ENCODE results near the gene ZNF524. TPM values are rescaled to one million over a fixed set of nuclear protein-coding genes. Genes with fewer than 3 reads are reported as not detected.

The ZNF524 gene
- total RNA-seq, 1 donor from 2014 or later: 18.4 TPM

GRCh38 chr19:55598034-55598433, 2.1 kb upstream of the ZNF524 start:
- no peak for FAIRE-seq
- DNase-seq (ENCODE audit: low read depth): no peak
- Histone ChIP-seq H3K27me3 (ENCODE audit: control insufficient read depth, insufficient read depth, low read length) (no peaks in the 10 kb centered on the region), H3K36me3 (ENCODE audit: control insufficient read depth, insufficient read depth, low read length) (peaks cover 8% of the 10 kb centered on the region), H3K4me3 (ENCODE audit: low read depth, low read length) (no peak overlapping the region)
- TF ChIP-seq CTCF (IDR thresholded peaks at IDR 0.05; ENCODE audit: insufficient read depth, low read length, severe bottlenecking): no peak

GRCh38 chr19:55598719-55599467, 1.2 kb upstream of the ZNF524 start:
- FAIRE-seq: no peak
- Histone ChIP-seq H3K4me3 (ENCODE audit: low read depth, low read length) (peak overlapping the region; percentile 85), H3K27me3 (ENCODE audit: control insufficient read depth, insufficient read depth, low read length) (no peaks in the 10 kb centered on the region), H3K36me3 (ENCODE audit: control insufficient read depth, insufficient read depth, low read length) (peaks cover 8% of the 10 kb centered on the region)
- DNase-seq (ENCODE audit: low read depth): peak; percentile 88
- TF ChIP-seq CTCF (IDR thresholded peaks at IDR 0.05; ENCODE audit: insufficient read depth, low read length, severe bottlenecking): no peak

- no peak for FAIRE-seq
- H3K27me3 ChIP-seq (ENCODE audit: control insufficient read depth, insufficient read depth, low read length): no peaks in the 10 kb centered on the region
Measured at GRCh38 chr19:55599468-55599841, 633 bp upstream of the ZNF524 start, which contains the start of gene FIZ1. FIZ1 (minus strand) TSS chr19:55599517; CDS start chr19:55597865, 1,652 bp downstream.

GRCh38 chr19:55600662-55601028, 557 bp downstream of the ZNF524 start:
- Histone ChIP-seq H3K36me3 (ENCODE audit: control insufficient read depth, insufficient read depth, low read length) (peaks cover 8% of the 10 kb centered on the region), H3K4me3 (ENCODE audit: low read depth, low read length) (peak overlapping the region; percentile 85), H3K27me3 (ENCODE audit: control insufficient read depth, insufficient read depth, low read length) (no peaks in the 10 kb centered on the region)
- no peak for TF ChIP-seq CTCF (IDR thresholded peaks at IDR 0.05; ENCODE audit: insufficient read depth, low read length, severe bottlenecking)
- no peak for FAIRE-seq
- DNase-seq (ENCODE audit: low read depth): no peak

More at GRCh38 chr19:55599468-55599841, 633 bp upstream of the ZNF524 start, which contains the start of gene FIZ1:
- H3K4me3 ChIP-seq (ENCODE audit: low read depth, low read length): peak within 1 kb of the TSS; percentile 85
- TF ChIP-seq CTCF (IDR thresholded peaks at IDR 0.05; ENCODE audit: insufficient read depth, low read length, severe bottlenecking): no peak
- DNase-seq (ENCODE audit: low read depth): peak; percentile 92
- H3K36me3 ChIP-seq (ENCODE audit: control insufficient read depth, insufficient read depth, low read length): peaks cover 8% of the 10 kb centered on the region

GRCh38 chr19:55601084-55601483, 996 bp downstream of the ZNF524 start:
- peaks cover 8% of the 10 kb centered on the region for H3K36me3 ChIP-seq (ENCODE audit: control insufficient read depth, insufficient read depth, low read length)
- no peak for TF ChIP-seq CTCF (IDR thresholded peaks at IDR 0.05; ENCODE audit: insufficient read depth, low read length, severe bottlenecking)
- H3K27me3 ChIP-seq (ENCODE audit: control insufficient read depth, insufficient read depth, low read length): no peaks in the 10 kb centered on the region
- DNase-seq (ENCODE audit: low read depth) (peak; percentile 86), FAIRE-seq (no peak)
- H3K4me3 ChIP-seq (ENCODE audit: low read depth, low read length): peak overlapping the region; percentile 85

All from bronchial epithelial cell (primary cell).